Skin epidermis (tissue), 12 donors: Measurements from ENCODE around the gene DOCK2.
A peak's percentile ranks its signal among the peaks of the same experiment; 100 is the strongest.

ENCODE experiments used
- H3K27ac ChIP-seq, 21 experiments: fragments of 200-600 bp; sonication (generic) in 11 of 21; one replicate each; pipeline ENCODE4 v1.5.0; 2020; ENCODE audit warnings: mild to moderate bottlenecking in 3 of 21, inconsistent platforms in 2 of 21, moderate library complexity in 2 of 21
- H3K4me3 ChIP-seq, 7 experiments: fragments of 200-600 bp; sonication (generic) in 2 of 7; one replicate each; pipeline ENCODE4 v1.5.0; 2020; ENCODE audit warnings: inconsistent platforms in 2 of 7, mild to moderate bottlenecking in 2 of 7, moderate library complexity in 1 of 7

The DOCK2 gene

GRCh38 chr5:169837686-169838085, 200.6 kb downstream of the DOCK2 start:
- Histone ChIP-seq H3K4me3 (no peak overlapping the region), H3K27ac (no peak overlapping the region)

DNA sequence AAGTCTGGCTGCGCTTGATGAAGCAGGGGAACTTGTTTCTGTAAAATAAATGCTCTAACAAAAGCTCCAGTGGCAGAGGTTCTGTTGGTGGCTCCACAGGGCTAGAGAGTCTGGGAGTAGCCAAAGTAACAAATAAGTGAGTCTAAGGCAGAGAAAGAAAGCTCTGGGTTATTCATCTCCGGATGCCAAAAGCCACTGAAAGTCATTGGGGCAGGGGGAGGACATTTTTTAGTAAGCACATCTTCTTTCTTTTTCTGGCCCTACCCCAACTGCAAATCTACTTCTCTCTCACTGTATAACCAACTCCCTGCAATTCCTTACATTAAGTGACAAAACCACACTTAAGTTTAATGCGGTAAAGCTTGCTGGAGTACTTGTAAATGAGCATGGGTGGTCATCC, 201.6 kb downstream of the DOCK2 start:
- no peak overlapping the region for H3K27ac ChIP-seq
- no peak overlapping the region for H3K4me3 ChIP-seq

DNA sequence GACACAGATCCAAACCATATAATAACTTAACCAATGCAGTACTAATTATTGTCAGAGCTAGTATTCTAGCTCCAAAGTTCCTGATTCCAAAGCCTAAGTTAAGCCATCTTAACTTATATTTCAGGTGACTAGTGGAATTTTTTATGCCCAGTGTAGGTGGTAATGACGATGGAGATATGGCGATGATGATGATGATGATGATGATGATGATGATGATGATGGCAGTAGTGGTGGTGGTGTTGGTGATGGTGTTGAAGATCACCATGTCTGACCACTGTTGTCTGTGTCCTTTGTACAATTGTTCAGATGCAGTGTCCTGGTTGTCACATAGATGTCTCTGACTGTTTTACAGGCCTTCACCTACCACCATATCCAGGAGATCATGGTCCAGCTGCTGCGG, 203.3 kb downstream of the DOCK2 start:
- no peak overlapping the region for H3K4me3 ChIP-seq
- H3K27ac ChIP-seq, result no peak overlapping the region

DNA sequence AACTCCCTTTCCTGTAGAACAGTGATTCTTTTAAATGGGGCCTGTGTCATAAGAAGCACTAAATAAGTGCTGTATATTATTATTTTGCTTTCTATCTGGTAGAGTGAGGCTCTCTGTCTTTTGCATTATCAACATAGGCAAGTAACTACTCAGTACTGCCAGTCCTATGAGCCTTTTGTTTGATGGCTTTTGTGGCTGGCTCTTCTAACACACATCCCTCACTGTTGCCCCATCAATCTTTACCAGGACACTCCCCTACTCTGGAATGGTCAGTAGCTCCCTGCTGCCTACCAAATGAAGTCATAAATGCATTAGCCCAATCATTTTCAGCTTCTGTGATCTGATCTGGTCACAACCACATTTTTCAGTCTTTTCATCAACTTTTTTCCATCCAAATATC, 205.6 kb downstream of the DOCK2 start:
- Histone ChIP-seq H3K27ac (no peak overlapping the region), H3K4me3 (no peak overlapping the region)

- H3K27ac ChIP-seq, result no peak overlapping the region
- H3K4me3 ChIP-seq, result no peak overlapping the region
These were observed 210.4 kb downstream of the DOCK2 start for GRCh38 chr5:169847519-169847918.

- Histone ChIP-seq H3K4me3 (no peak overlapping the region), H3K27ac (no peak overlapping the region)
These were observed 211.2 kb downstream of the DOCK2 start for GRCh38 chr5:169848271-169848670.

GRCh38 chr5:169848792-169849191, 211.7 kb downstream of the DOCK2 start:
- no peak overlapping the region for H3K27ac ChIP-seq
- no peak overlapping the region for H3K4me3 ChIP-seq

- H3K27ac ChIP-seq, result no peak overlapping the region
- H3K4me3 ChIP-seq, result no peak overlapping the region
These were observed 213.3 kb downstream of the DOCK2 start for GRCh38 chr5:169850409-169850808.

GRCh38 chr5:169851321-169851850, 214.3 kb downstream of the DOCK2 start:
- H3K4me3 ChIP-seq, result no peak overlapping the region
- no peak overlapping the region for H3K27ac ChIP-seq

GRCh38 chr5:169856571-169856970, 219.5 kb downstream of the DOCK2 start:
- Histone ChIP-seq H3K27ac (no peak overlapping the region), H3K4me3 (no peak overlapping the region)

DNA sequence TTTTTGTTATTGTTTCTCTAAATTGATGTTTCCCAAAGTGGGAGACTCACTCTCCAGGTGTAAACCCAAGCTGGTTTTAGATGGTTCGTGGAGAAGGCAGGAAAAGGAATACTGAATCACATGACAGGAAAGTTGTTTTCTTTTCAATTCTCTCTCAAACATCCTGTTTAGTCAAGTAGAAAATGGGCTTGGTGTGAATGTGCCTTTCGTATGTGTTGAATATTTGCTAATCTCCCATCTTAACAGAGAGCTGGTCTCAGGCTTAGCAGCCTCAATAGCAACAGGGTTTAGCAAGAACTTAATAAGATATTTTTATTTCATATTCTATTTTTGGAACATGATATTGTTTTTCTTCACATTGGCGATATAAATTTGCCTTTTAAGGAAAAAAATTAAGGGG, 223.5 kb downstream of the DOCK2 start:
- Histone ChIP-seq H3K4me3 (no peak overlapping the region), H3K27ac (no peak overlapping the region)

- H3K27ac ChIP-seq, result no peak overlapping the region
- H3K4me3 ChIP-seq, result no peak overlapping the region
These were observed 224.4 kb downstream of the DOCK2 start for GRCh38 chr5:169861433-169861832.

- no peak overlapping the region for H3K4me3 ChIP-seq
These were observed 224.9 kb downstream of the DOCK2 start for GRCh38 chr5:169861934-169862333.

DNA sequence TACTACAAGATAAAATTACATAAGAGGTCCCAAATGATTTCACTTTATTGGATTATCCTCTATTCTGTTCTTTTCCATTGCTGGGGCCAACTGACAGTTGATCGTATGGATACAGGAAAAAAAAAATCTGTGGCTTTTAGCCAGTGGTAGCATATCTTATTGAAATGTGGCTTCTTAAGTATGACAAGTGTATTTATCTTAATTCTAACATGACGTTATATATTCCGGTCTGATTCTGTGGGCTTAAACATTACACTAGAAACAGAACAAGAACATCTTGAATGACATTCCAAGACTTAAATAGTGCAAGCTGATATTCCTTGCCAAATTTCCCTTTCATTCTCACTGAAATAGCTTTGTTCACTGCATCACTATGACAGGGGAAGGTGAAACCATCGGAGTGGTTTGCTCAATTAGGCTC, 225.3 kb downstream of the DOCK2 start:
- H3K27ac ChIP-seq, result no peak overlapping the region
- no peak overlapping the region for H3K4me3 ChIP-seq

More at GRCh38 chr5:169861934-169862333, 224.9 kb downstream of the DOCK2 start:
- no peak overlapping the region for H3K27ac ChIP-seq

GRCh38 chr5:169864483-169864882, 227.4 kb downstream of the DOCK2 start:
- no peak overlapping the region for H3K27ac ChIP-seq
- H3K4me3 ChIP-seq, result no peak overlapping the region

DNA sequence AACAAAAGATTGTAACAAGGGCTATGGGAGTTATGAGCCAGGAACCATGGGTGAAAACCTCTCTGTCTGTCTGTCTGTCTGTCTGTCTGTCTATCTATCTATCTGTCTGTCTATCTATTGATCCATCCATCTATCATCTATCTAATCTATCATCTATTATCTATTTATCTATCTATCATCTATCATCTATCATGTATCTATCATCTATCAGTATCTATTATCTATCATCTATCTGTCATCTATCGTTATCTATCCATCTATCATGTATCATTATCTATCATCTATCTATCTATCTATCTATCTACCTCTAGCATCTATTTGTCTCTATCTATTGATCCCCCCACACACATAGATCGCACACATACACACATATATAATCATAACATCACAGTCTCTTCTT, 230.3 kb downstream of the DOCK2 start:
- no peak overlapping the region for H3K4me3 ChIP-seq
- H3K27ac ChIP-seq, result no peak overlapping the region

DNA sequence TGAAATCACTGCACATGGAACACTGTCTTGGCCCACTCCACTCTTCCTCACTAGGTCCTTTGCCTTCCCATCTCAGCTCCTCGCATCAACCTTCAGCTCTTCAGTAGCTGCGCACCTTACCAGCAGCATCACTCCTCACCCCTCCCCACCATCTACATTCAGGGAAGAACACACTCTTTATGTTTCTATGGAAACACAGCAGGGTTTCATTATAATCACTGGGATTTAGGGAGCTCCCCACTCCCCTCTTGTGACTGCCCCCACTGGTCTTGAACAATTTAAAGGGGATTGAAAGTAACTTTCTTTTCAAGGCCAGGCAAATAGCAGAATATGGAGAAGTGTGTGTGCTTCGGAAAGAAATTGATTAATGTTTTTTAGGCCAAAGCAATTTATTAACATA, 232.0 kb downstream of the DOCK2 start:
- H3K27ac ChIP-seq, result no peak overlapping the region
- no peak overlapping the region for H3K4me3 ChIP-seq

DNA sequence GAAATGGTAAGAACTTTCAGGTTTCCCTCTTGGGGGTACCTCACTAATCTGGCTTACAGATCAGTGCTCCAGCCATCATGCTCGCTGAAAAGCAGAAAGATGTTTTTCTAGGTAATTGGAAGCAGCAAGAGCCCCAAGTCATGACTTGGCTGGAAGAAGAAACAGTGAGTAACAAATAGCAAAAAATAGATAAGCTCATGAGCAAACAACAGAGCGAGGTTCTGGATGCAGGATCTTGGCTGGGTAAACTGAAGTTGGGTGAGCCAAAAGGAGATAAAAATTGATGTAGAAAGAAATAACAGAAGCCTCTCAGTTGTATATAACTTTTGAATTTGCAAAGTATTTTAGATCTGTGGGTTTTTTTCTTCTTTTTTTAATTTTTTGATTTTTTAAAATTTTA, 233.1 kb downstream of the DOCK2 start:
- Histone ChIP-seq H3K4me3 (no peak overlapping the region), H3K27ac (no peak overlapping the region)

DNA sequence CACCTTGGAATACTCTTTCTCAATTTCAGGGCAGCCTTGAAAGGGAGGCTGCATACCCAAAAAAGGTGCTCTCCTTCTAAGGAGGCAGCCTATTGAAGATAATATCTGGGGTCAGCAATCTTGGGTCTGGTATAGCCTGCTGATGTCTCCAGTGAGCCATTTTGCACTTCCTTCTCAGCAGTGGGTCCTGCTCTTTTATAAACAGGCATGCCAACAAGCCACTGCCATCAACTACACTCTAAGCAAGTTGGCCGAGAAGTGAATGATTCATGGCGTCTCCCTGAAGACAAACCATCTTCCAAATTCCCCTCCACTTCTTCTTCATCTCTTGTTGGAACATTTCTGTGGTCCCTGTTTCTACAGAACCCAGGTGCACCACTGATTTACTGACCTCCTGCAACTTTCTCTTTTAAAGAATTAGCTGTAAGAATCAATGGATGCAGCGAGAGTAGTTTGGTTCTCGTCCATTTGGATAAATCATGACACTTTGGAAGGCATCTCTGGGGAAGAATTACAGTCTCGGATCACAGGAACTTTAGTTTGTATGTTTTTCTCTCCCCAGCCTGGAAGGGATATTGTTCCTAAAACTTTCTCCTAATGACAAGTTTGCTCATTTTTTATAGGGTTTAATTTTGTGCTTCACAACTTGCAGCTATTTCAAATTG, 234.9 kb downstream of the DOCK2 start:
- Histone ChIP-seq H3K4me3 (no peak overlapping the region), H3K27ac (no peak overlapping the region)

DNA sequence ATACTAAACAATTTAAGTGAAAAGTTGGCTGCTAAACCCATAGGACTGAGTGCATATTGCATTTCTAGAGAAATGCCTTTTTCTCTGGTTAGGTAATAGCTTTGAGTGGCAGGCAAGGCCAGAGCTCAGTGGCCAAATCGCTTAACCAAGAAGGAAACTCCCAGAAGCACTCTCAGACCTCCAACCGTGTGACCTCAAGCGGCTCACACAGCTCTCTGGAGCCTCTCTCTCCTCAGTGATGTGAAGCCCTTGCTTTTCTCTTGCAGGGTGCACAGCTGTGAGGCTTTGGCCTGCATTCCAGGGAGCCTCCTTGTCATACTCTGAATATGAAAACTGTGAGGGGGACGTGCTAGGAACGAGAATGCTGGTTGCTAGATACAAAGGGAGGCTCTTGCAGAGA, 236.6 kb downstream of the DOCK2 start:
- H3K27ac ChIP-seq, result no peak overlapping the region
- no peak overlapping the region for H3K4me3 ChIP-seq

DNA sequence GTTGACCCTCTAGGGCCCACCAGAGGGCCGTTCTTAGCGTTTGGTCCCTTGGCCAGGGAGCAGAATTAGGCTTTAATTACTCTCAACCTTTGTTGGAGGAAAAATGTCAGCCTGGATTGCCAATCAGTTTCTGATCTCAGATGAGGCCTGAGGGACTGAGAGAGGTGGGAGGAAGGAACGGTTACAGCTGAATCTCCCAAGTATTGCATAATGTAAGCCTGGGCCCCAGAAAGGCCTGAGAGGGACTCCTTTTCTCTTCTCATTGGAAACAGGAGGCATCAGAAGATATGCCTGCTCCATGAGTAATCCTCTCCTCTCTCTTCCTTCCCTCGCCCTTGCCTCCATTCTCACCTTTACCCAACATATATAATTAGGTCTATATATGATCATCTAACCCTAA, 237.5 kb downstream of the DOCK2 start:
- no peak overlapping the region for H3K4me3 ChIP-seq
- H3K27ac ChIP-seq, result peak overlapping the region in 3 of 21 experiments; percentile 5 to 11 (median 6)
